ENCODE measurements around the gene HCN2.
A peak's percentile ranks its signal among the peaks of the same experiment; 100 is the strongest.

Gene HCN2

GRCh38 chr19:580274-580835, 9.3 kb upstream of the HCN2 start:
- Histone ChIP-seq H2AK5ac (ENCODE audit: low read length) (no peak overlapping the region), H3K27ac (ENCODE audit: low read depth, low read length) (no peak overlapping the region)
- WGBS (ENCODE audit: extremely low coverage, insufficient coverage, insufficient read length) = no CpG with 5 or more reads among the region's 22 CpGs

GRCh38 chr19:581399-582111, 8.1 kb upstream of the HCN2 start:
- Histone ChIP-seq H3K4me3 (ENCODE audit: low read depth, low read length) (no peak overlapping the region), H3K79me1 (ENCODE audit: low read length) (no peaks in the 10 kb centered on the region), H4K12ac (ENCODE audit: low read depth, low read length) (no peak overlapping the region), H3K4me2 (ENCODE audit: low read length) (no peak overlapping the region), H3K36me3 (ENCODE audit: control insufficient read depth in 1 of 2, insufficient read depth in 2 of 2, low read length in 2 of 2) (peaks cover 58 to 67% of the 10 kb centered on the region in 2 experiments), H4K8ac (ENCODE audit: low read depth, low read length) (no peak overlapping the region), H3K14ac (ENCODE audit: low read length) (no peak overlapping the region), H2BK5ac (ENCODE audit: low read depth, low read length, poor library complexity) (no peak overlapping the region), H2BK120ac (ENCODE audit: insufficient read depth, low read length, poor library complexity) (no peak overlapping the region), H2AFZ (ENCODE audit: insufficient read depth, low read length, poor library complexity) (no peak overlapping the region), H3K9ac (ENCODE audit: low read length) (no peak overlapping the region), H3K18ac (ENCODE audit: low read length) (no peak overlapping the region), H3K27me3 (ENCODE audit: insufficient read depth, low read length) (no peaks in the 10 kb centered on the region), H3K23ac (ENCODE audit: low read length) (no peak overlapping the region), H4K91ac (ENCODE audit: low read depth, low read length) (no peak overlapping the region), H3K27ac (ENCODE audit: low read depth, low read length) (no peak overlapping the region), H2BK12ac (ENCODE audit: low read length) (no peak overlapping the region), H3K9me3 (ENCODE audit: insufficient read depth, low read depth, low read length) (peaks cover 3% of the 10 kb centered on the region), H3K4ac (ENCODE audit: low read depth, low read length) (no peak overlapping the region), H2AK5ac (ENCODE audit: low read length) (no peak overlapping the region), H3K79me2 (ENCODE audit: control insufficient read depth, insufficient read depth, low read length, poor library complexity) (peaks cover 15% of the 10 kb centered on the region), H3K4me1 (ENCODE audit: control insufficient read depth in 1 of 2, insufficient read depth in 2 of 2, low read length in 2 of 2) (peaks cover 0 to 3% of the 10 kb centered on the region in 2 experiments)
- no peak for DNase-seq
- WGBS (ENCODE audit: extremely low coverage, insufficient coverage, insufficient read length) = no CpG with 5 or more reads among the region's 40 CpGs

More at GRCh38 chr19:580274-580835, 9.3 kb upstream of the HCN2 start:
- Histone ChIP-seq H3K36me3 (ENCODE audit: control insufficient read depth in 1 of 2, insufficient read depth in 2 of 2, low read length in 2 of 2) (peaks cover 58 to 70% of the 10 kb centered on the region in 2 experiments), H3K14ac (ENCODE audit: low read length) (no peak overlapping the region), H3K4me2 (ENCODE audit: low read length) (no peak overlapping the region), H4K8ac (ENCODE audit: low read depth, low read length) (no peak overlapping the region), H3K23ac (ENCODE audit: low read length) (no peak overlapping the region), H3K4me1 (ENCODE audit: control insufficient read depth in 1 of 2, insufficient read depth in 2 of 2, low read length in 2 of 2) (peaks cover 0 to 10% of the 10 kb centered on the region in 2 experiments), H3K9me3 (ENCODE audit: insufficient read depth, low read depth, low read length) (peaks cover 3% of the 10 kb centered on the region), H4K12ac (ENCODE audit: low read depth, low read length) (no peak overlapping the region), H3K79me1 (ENCODE audit: low read length) (no peaks in the 10 kb centered on the region), H3K79me2 (ENCODE audit: control insufficient read depth, insufficient read depth, low read length, poor library complexity) (peaks cover 24% of the 10 kb centered on the region), H3K27me3 (ENCODE audit: insufficient read depth, low read length) (no peaks in the 10 kb centered on the region), H3K4me3 (ENCODE audit: low read depth, low read length) (no peak overlapping the region), H3K9ac (ENCODE audit: low read length) (no peak overlapping the region), H2BK12ac (ENCODE audit: low read length) (no peak overlapping the region), H4K91ac (ENCODE audit: low read depth, low read length) (no peak overlapping the region), H2AFZ (ENCODE audit: insufficient read depth, low read length, poor library complexity) (no peak overlapping the region), H3K18ac (ENCODE audit: low read length) (no peak overlapping the region), H2BK5ac (ENCODE audit: low read depth, low read length, poor library complexity) (no peak overlapping the region), H3K4ac (ENCODE audit: low read depth, low read length) (no peak overlapping the region), H2BK120ac (ENCODE audit: insufficient read depth, low read length, poor library complexity) (no peak overlapping the region)
- no peak for DNase-seq

- no peak overlapping the region for H3K4me2 ChIP-seq (ENCODE audit: low read length)
- H3K79me2 ChIP-seq (ENCODE audit: control insufficient read depth, insufficient read depth, low read length, poor library complexity) = peaks cover 5% of the 10 kb centered on the region
- no peak overlapping the region for H2AFZ ChIP-seq (ENCODE audit: insufficient read depth, low read length, poor library complexity)
- WGBS (ENCODE audit: extremely low coverage, insufficient coverage, insufficient read length) = no CpG with 5 or more reads among the region's 31 CpGs
- no peak overlapping the region for H3K23ac ChIP-seq (ENCODE audit: low read length)
- H3K27me3 ChIP-seq (ENCODE audit: insufficient read depth, low read length) = no peaks in the 10 kb centered on the region
- H2BK120ac ChIP-seq (ENCODE audit: insufficient read depth, low read length, poor library complexity) = no peak overlapping the region
- H4K8ac ChIP-seq (ENCODE audit: low read depth, low read length) = no peak overlapping the region
- no peak overlapping the region for H3K14ac ChIP-seq (ENCODE audit: low read length)
- no peaks in the 10 kb centered on the region for H3K79me1 ChIP-seq (ENCODE audit: low read length)
- DNase-seq = peak in 1 of 2 donors; percentile 29
- H3K9me3 ChIP-seq (ENCODE audit: insufficient read depth, low read depth, low read length) = peaks cover 3% of the 10 kb centered on the region
- no peak overlapping the region for H4K91ac ChIP-seq (ENCODE audit: low read depth, low read length)
- H3K9ac ChIP-seq (ENCODE audit: low read length) = no peak overlapping the region
- peaks cover 48 to 56% of the 10 kb centered on the region in 2 experiments for H3K36me3 ChIP-seq (ENCODE audit: control insufficient read depth in 1 of 2, insufficient read depth in 2 of 2, low read length in 2 of 2)
- H3K4me3 ChIP-seq (ENCODE audit: low read depth, low read length) = no peak overlapping the region
- no peak overlapping the region for H3K4ac ChIP-seq (ENCODE audit: low read depth, low read length)
- H3K18ac ChIP-seq (ENCODE audit: low read length) = no peak overlapping the region
- H2BK5ac ChIP-seq (ENCODE audit: low read depth, low read length, poor library complexity) = no peak overlapping the region
- H3K4me1 ChIP-seq (ENCODE audit: control insufficient read depth in 1 of 2, insufficient read depth in 2 of 2, low read length in 2 of 2) = no peaks in the 10 kb centered on the region
- H2AK5ac ChIP-seq (ENCODE audit: low read length) = no peak overlapping the region
- no peak overlapping the region for H2BK12ac ChIP-seq (ENCODE audit: low read length)
- no peak overlapping the region for H3K27ac ChIP-seq (ENCODE audit: low read depth, low read length)
- H4K12ac ChIP-seq (ENCODE audit: low read depth, low read length) = no peak overlapping the region
These were observed 7.0 kb upstream of the HCN2 start for GRCh38 chr19:582497-583197.

GRCh38 chr19:583198-583967, 6.3 kb upstream of the HCN2 start:
- H2BK120ac ChIP-seq (ENCODE audit: insufficient read depth, low read length, poor library complexity) = no peak overlapping the region
- no peak overlapping the region for H3K27ac ChIP-seq (ENCODE audit: low read depth, low read length)
- H3K4ac ChIP-seq (ENCODE audit: low read depth, low read length) = no peak overlapping the region
- H3K23ac ChIP-seq (ENCODE audit: low read length) = no peak overlapping the region
- peaks cover 43 to 49% of the 10 kb centered on the region in 2 experiments for H3K36me3 ChIP-seq (ENCODE audit: control insufficient read depth in 1 of 2, insufficient read depth in 2 of 2, low read length in 2 of 2)
- no peaks in the 10 kb centered on the region for H3K79me2 ChIP-seq (ENCODE audit: control insufficient read depth, insufficient read depth, low read length, poor library complexity)
- H3K9ac ChIP-seq (ENCODE audit: low read length) = no peak overlapping the region
- H3K9me3 ChIP-seq (ENCODE audit: insufficient read depth, low read depth, low read length) = peaks cover 3% of the 10 kb centered on the region
- no peak overlapping the region for H4K8ac ChIP-seq (ENCODE audit: low read depth, low read length)
- DNase-seq = no peak
- H3K4me2 ChIP-seq (ENCODE audit: low read length) = no peak overlapping the region
- H2BK12ac ChIP-seq (ENCODE audit: low read length) = no peak overlapping the region
- H3K79me1 ChIP-seq (ENCODE audit: low read length) = no peaks in the 10 kb centered on the region
- no peak overlapping the region for H4K12ac ChIP-seq (ENCODE audit: low read depth, low read length)
- H2AK5ac ChIP-seq (ENCODE audit: low read length) = no peak overlapping the region
- no CpG with 5 or more reads among the region's 27 CpGs for WGBS (ENCODE audit: extremely low coverage, insufficient coverage, insufficient read length)
- H3K4me3 ChIP-seq (ENCODE audit: low read depth, low read length) = no peak overlapping the region
- no peak overlapping the region for H2BK5ac ChIP-seq (ENCODE audit: low read depth, low read length, poor library complexity)
- no peak overlapping the region for H3K14ac ChIP-seq (ENCODE audit: low read length)
- H3K18ac ChIP-seq (ENCODE audit: low read length) = no peak overlapping the region
- no peak overlapping the region for H4K91ac ChIP-seq (ENCODE audit: low read depth, low read length)
- no peaks in the 10 kb centered on the region for H3K4me1 ChIP-seq (ENCODE audit: control insufficient read depth in 1 of 2, insufficient read depth in 2 of 2, low read length in 2 of 2)
- H2AFZ ChIP-seq (ENCODE audit: insufficient read depth, low read length, poor library complexity) = no peak overlapping the region
- H3K27me3 ChIP-seq (ENCODE audit: insufficient read depth, low read length) = peaks cover 5% of the 10 kb centered on the region

All from trophoblast cell (in vitro differentiated cells and primary cell).